Activated CD8-positive, alpha-beta memory T cell treated with anti-CD3 and anti-CD28 coated beads for 48 hours (primary cell): Measurements from ENCODE around the gene INTS2.
"Not testable (repeated sequence)": the region's sequence is repeated elsewhere in the genome, so short reads cannot be mapped to it uniquely, and the experiment has no call there.

ENCODE experiments used
- DNase-seq, 3 experiments: peaks; one replicate each; pipeline ENCODE4 v3.0.0-alpha.2; 2020; ENCODE audit warnings: low read depth in 2 of 3, low spot score in 2 of 3

INTS2 gene

GRCh38 chr17:61826198-61826597, 101.6 kb downstream of the INTS2 start:
- not testable (repeated sequence) for DNase-seq

GRCh38 chr17:61825448-61826137, 102.2 kb downstream of the INTS2 start:
- DNase-seq = no peak

GRCh38 chr17:61822326-61823285, 105.2 kb downstream of the INTS2 start:
- DNase-seq = no peak

GRCh38 chr17:61821655-61822054, 106.1 kb downstream of the INTS2 start:
- DNase-seq = no peak

- not testable (repeated sequence) for DNase-seq
These were observed 108.5 kb downstream of the INTS2 start for GRCh38 chr17:61819265-61819664.

- no peak for DNase-seq
These were observed 109.6 kb downstream of the INTS2 start for GRCh38 chr17:61818225-61818624.

GRCh38 chr17:61817452-61817851, 110.3 kb downstream of the INTS2 start:
- DNase-seq = no peak

- no peak for DNase-seq
These were observed 111.2 kb downstream of the INTS2 start for GRCh38 chr17:61816538-61816937.

- DNase-seq = no peak
These were observed 111.8 kb downstream of the INTS2 start for GRCh38 chr17:61815863-61816503.
